Right ventricle myocardium superior (tissue), 1 donor: ENCODE data around the gene KCNK17. TPM values are rescaled to one million over a fixed set of nuclear protein-coding genes. Genes with fewer than 3 reads are reported as not detected.
A peak's percentile ranks its signal among the peaks of the same experiment; 100 is the strongest.

Experiments
- ATAC-seq: fragments of 200-7000 bp; cut with Tn5 transposase; one replicate; pipeline ENCODE4 v1.9.1; 2020; ENCODE audit warnings: mild to moderate bottlenecking; ENCODE audit not compliant: poor library complexity
- DNase-seq: peaks from one replicate; pipeline ENCODE4 v3.0.0-alpha.2; 2020
- intact Hi-C: fragments of 100-400 bp; cut with DNase I; formaldehyde crosslinking; loops from one replicate; pipeline ENCODE4 v1.11.2; 2022
- long read RNA-seq: library from polyadenylated mRNA; unstranded; transcript quantifications from one replicate; pipeline ENCODE4 v2.0.0, GENCODE V29; 2021
- total RNA-seq: library from RNA; stranded (reverse); fragmentation: NEBNext Ultra II Directional; extraction: Animal tissue kit (Norgen Biotek cat#: 25700); gene quantifications from one replicate; pipeline ENCODE4 v1.2.1, GENCODE V29; 2021
- donor health status: DM: no; HTN: yes; CAD: no; lungs with severe emphysema.

The KCNK17 gene
- not detected for total RNA-seq
- long read RNA-seq, partial matches to known transcripts = 0 of 2 reads
- long read RNA-seq, other reads (novel, unspliced or antisense) = 2 of 2 reads

DNA sequence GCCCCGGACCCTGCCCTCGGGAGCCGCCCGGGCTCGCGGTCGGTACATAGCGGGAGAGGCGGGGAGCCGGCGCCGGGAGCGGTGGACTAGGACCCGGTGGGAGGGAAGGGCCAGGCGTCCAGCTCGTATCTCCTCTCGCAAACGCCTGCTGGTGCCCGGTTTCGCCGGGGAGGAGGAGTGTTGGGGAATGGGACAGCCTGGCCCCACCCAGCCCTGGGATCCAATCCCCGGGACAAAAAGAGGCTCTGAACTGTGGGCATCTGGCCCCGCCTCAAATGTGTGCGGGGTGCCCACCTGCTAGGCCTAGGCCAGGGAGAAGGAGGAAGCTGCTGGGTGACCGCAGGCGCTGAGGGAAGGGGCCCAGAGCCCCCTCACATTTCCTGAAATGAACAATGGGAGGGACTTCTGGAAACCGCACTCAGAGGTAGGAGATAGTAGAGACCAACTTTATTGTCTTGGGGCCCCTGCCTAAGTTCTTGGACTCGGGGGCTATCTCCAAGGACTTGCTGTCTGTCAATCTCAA, at the start of gene KCNK17:
Gene KCNK17 (minus strand): TSS at position 147 of the 523 bp plus-strand sequence. CDS start 99 bp downstream, at position 48.
- no peak for ATAC-seq
- intact Hi-C loops = no loop called here
- no peak for DNase-seq

GRCh38 chr6:39363280-39363679, 49.1 kb upstream of the KCNK17 start:
- DNase-seq (no peak), ATAC-seq (no peak)
- intact Hi-C loops = no loop called here

- DNase-seq (no peak), ATAC-seq (no peak)
- intact Hi-C loops = no loop called here
These were observed 48.3 kb upstream of the KCNK17 start for GRCh38 chr6:39362487-39362865.

GRCh38 chr6:39361657-39362486, 47.7 kb upstream of the KCNK17 start:
- intact Hi-C loops = no loop called here
- DNase-seq = peak; percentile 70

GRCh38 chr6:39360378-39360777, 46.2 kb upstream of the KCNK17 start:
- DNase-seq (no peak), ATAC-seq (no peak)
- intact Hi-C loops = no loop called here

More at GRCh38 chr6:39361657-39362486, 47.7 kb upstream of the KCNK17 start:
- ATAC-seq = peak; percentile 84

- intact Hi-C loops = no loop called here
- ATAC-seq (peak; percentile 61), DNase-seq (no peak)
These were observed 43.9 kb upstream of the KCNK17 start for GRCh38 chr6:39357998-39358686.

DNA sequence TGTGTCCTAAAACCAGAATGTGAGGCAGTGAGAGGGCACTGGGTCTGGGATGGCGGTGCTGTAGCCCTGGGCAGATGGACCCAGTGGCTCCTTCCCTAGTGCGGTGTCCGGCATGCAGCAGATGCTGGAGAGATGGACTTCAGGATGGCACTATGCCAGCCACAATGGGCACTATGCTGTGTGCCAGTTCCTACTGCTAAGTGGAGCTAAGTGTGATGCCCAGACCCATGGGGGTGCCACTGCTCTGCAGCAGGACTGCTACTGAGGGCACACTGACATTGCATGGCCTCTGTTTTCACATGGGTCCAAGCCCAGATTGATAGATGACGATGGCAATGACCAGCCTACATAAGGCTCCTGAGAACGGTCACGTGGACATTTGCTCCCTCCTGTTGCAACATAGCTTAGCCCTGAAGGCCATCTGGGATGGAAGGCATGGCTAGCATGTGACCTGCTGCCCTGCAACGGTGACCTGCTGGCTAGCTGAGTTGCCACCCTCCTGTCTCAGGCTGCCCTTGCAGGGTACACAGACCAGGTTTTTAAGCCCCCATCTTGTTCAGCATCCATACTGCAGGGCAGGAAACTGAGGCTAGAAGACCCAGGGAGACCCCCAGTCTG, 39.6 kb upstream of the KCNK17 start:
- DNase-seq = no peak
- ATAC-seq = peak; percentile 21
- intact Hi-C loops = no loop called here

- ATAC-seq (no peak), DNase-seq (no peak)
- intact Hi-C loops = no loop called here
These were observed 36.7 kb upstream of the KCNK17 start for GRCh38 chr6:39350723-39351505.

DNA sequence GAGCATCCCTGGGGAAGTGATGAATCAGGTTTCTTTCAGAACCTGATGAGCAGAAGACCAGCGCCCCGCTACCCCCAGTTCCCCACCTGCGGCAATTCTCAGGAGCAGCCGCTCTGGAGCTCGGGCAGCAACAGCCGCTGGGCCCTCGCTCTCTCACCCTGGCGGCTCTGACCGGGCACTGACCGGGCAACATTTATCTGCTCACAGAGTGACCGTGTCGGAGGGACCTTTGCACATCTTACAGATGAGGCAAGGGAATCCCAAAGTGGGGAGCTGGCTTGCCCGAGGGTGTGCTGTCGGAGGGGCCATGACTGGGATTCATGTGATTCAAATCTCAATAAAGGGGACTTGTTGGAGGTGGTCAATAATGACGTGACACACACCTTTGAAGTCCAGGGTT, 34.5 kb upstream of the KCNK17 start:
- intact Hi-C loops = no loop called here
- no peak for DNase-seq
- ATAC-seq = no peak

DNA sequence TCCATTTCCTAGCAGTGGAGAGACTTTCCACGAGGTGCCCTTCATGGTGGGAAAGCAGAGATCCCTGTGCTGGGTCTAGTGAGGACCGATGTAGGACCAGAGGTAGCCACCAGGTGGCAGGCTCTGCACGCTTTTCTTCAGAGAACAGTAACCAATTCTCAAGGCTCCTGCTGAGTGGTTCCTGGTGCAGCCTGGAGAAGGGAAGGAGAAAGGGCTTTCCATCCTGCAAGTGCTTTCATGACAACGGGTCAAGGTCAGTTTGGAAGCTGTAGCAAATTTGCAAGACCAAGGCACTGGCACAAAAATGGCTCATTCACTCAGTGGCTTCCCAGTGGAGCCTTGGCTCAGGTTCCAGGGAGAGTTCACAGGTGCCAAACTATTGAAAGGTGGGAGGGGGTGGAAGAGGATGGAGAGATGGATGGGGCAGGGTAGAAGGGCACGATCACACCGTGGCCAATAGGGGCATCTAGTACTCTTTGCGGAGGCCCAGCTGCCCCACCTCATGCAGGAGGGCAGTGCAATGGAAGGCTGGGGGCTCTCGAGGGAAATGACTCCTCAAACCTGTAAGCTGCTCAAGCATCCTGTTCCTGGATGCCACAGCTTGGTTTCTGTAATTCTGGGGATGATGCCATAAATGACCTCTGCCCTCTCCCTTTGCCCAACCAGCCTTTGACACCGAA, 33.8 kb upstream of the KCNK17 start:
- DNase-seq (peak; percentile 79), ATAC-seq (peak; percentile 78)
- intact Hi-C loops = no loop called here

- DNase-seq (no peak), ATAC-seq (no peak)
- intact Hi-C loops = no loop called here
These were observed 33.0 kb upstream of the KCNK17 start for GRCh38 chr6:39347206-39347605.

- ATAC-seq = no peak
- no peak for DNase-seq
- intact Hi-C loops = no loop called here
These were observed 30.6 kb upstream of the KCNK17 start for GRCh38 chr6:39344821-39345280.

DNA sequence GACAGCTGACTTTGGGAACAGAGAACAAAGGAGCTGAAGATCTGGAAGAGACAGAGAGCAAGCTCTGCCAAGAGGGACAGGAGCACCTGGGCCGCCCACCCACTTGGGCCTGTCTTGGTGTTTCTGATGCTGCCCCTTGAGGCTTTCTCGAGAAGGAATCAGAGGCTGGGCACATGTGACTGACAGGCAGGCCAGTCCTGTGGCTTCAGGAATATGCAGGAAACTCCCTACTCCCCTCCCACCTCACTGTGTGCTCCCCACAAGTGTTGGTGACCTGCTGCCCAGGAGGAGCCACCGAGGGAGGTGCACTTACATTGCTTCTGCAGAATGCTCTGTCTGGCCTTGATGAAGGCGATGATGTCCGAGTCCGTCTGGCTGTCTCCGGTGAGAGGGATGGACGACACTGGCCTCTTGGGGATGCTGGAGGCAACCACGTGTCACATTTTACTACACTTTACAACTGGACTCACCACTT, 29.2 kb upstream of the KCNK17 start:
- ATAC-seq = no peak
- intact Hi-C loops = no loop called here
- DNase-seq = no peak

- ATAC-seq (no peak), DNase-seq (no peak)
- intact Hi-C loops = no loop called here
These were observed 28.6 kb upstream of the KCNK17 start for GRCh38 chr6:39342692-39343395.

DNA sequence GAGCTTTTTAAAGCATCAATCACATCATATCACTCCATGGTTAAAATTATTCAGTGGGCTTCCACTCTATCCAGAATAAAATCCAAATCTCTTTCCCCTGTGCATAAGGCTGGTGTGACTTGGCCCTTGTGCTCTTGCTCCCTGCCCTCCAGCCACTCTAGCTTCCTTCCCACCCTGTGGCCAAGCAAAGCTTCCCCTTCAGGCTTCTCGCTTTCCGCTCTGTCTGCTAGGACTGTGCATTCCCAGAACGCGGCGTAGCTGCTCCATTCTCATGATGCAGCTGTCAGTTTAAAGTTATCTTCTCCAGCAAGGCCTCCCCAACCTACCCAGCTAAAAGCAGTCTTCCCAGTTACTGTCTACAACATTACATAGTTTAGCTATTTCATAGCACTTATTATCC, 27.7 kb upstream of the KCNK17 start:
- DNase-seq (no peak), ATAC-seq (peak; percentile 36)
- intact Hi-C loops = no loop called here

GRCh38 chr6:39341352-39341751, 27.1 kb upstream of the KCNK17 start:
- DNase-seq (no peak), ATAC-seq (no peak)
- intact Hi-C loops = no loop called here

DNA sequence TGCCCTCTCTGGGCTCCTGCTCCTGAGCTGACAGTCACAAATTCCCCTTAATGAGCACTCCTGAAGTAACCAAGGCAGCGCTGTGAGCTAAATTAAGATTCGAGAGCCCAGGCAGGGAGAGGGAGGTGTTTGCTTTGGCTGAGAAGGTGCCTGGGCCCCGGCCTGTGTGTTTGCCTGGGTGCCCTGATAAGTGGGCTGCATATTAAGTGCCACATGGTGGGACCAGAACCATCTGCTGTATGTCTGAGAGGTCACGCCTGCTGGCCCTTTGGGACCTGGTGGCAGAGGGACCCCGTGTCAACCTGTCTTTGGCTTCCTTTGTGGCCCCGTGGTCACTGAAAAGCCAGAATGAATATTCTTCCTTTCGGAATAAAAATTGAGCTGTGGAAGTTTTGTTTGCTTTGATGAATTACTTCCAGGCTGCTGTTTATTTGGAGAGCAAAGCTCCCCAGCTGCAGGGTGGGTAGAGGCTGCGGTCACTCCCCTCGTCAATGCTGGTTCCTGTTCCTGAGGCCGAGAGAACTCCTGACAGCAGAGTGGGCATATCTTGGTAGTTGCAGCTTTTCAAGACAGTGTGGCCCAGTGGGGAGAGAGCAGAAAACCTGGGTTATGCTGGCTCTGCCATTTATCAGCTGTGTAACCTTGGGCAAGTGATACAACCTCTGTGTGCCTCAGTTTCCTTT, 25.8 kb upstream of the KCNK17 start:
- ATAC-seq (peak; percentile 65), DNase-seq (no peak)
- intact Hi-C loops = no loop called here
